ENCODE data around the gene PITRM1. TPM values are rescaled to one million over a fixed set of nuclear protein-coding genes. Genes with fewer than 3 reads are reported as not detected.

Gene PITRM1
- total RNA-seq, 1 donor from 2014 or later = 47.6 TPM

- peaks cover 24% of the 10 kb centered on the region for H3K36me3 Mint-ChIP-seq (ENCODE audit: insufficient read depth)
- no peaks in the 10 kb centered on the region for H3K27me3 Mint-ChIP-seq
- no peak overlapping the region for H3K4me3 Mint-ChIP-seq (ENCODE audit: low read depth)
- H3K27ac Mint-ChIP-seq = peak overlapping the region; percentile 13
- no peaks in the 10 kb centered on the region for H3K9me3 Mint-ChIP-seq (ENCODE audit: low read depth)
- DNase-seq (ENCODE audit: low spot score, unreplicated experiment) = no peak
- TF ChIP-seq CTCF (IDR thresholded peaks at IDR 0.05; ENCODE audit: unreplicated experiment) = no peak
- H3K4me1 Mint-ChIP-seq (ENCODE audit: low read depth) = peaks cover 3% of the 10 kb centered on the region
These were observed 37.6 kb downstream of the PITRM1 start for GRCh38 chr10:3135006-3135405.

- Mint-ChIP-seq H3K4me3 (ENCODE audit: low read depth) (no peak overlapping the region), H3K27me3 (no peaks in the 10 kb centered on the region), H3K36me3 (ENCODE audit: insufficient read depth) (peaks cover 29% of the 10 kb centered on the region), H3K9me3 (ENCODE audit: low read depth) (no peaks in the 10 kb centered on the region), H3K4me1 (ENCODE audit: low read depth) (peaks cover 3% of the 10 kb centered on the region), H3K27ac (no peak overlapping the region)
- no peak for TF ChIP-seq CTCF (IDR thresholded peaks at IDR 0.05; ENCODE audit: unreplicated experiment)
- DNase-seq (ENCODE audit: low spot score, unreplicated experiment) = no peak
These were observed 38.6 kb downstream of the PITRM1 start for GRCh38 chr10:3133948-3134347.

GRCh38 chr10:3132036-3133025 is 40.3 kb downstream of the PITRM1 start:
- Mint-ChIP-seq H3K27me3 (no peaks in the 10 kb centered on the region), H3K4me1 (ENCODE audit: low read depth) (peaks cover 3% of the 10 kb centered on the region), H3K27ac (no peak overlapping the region), H3K9me3 (ENCODE audit: low read depth) (no peaks in the 10 kb centered on the region), H3K36me3 (ENCODE audit: insufficient read depth) (peaks cover 24% of the 10 kb centered on the region), H3K4me3 (ENCODE audit: low read depth) (no peak overlapping the region)
- no peak for DNase-seq (ENCODE audit: low spot score, unreplicated experiment)
- no peak for TF ChIP-seq CTCF (IDR thresholded peaks at IDR 0.05; ENCODE audit: unreplicated experiment)

GRCh38 chr10:3131098-3131497 is 41.5 kb downstream of the PITRM1 start:
- Mint-ChIP-seq H3K36me3 (ENCODE audit: insufficient read depth) (peaks cover 20% of the 10 kb centered on the region), H3K4me1 (ENCODE audit: low read depth) (peaks cover 12% of the 10 kb centered on the region), H3K4me3 (ENCODE audit: low read depth) (no peak overlapping the region), H3K9me3 (ENCODE audit: low read depth) (no peaks in the 10 kb centered on the region), H3K27ac (peak overlapping the region; percentile 86), H3K27me3 (no peaks in the 10 kb centered on the region)
- no peak for DNase-seq (ENCODE audit: low spot score, unreplicated experiment)
- TF ChIP-seq CTCF (IDR thresholded peaks at IDR 0.05; ENCODE audit: unreplicated experiment) = no peak

GRCh38 chr10:3129581-3130340 is 42.8 kb downstream of the PITRM1 start:
- no peak for DNase-seq (ENCODE audit: low spot score, unreplicated experiment)
- no peak for TF ChIP-seq CTCF (IDR thresholded peaks at IDR 0.05; ENCODE audit: unreplicated experiment)
- H3K36me3 Mint-ChIP-seq (ENCODE audit: insufficient read depth) = peaks cover 15% of the 10 kb centered on the region

More at GRCh38 chr10:3129581-3130340, 42.8 kb downstream of the PITRM1 start:
- Mint-ChIP-seq H3K4me1 (ENCODE audit: low read depth) (peaks cover 12% of the 10 kb centered on the region), H3K27ac (no peak overlapping the region), H3K9me3 (ENCODE audit: low read depth) (no peaks in the 10 kb centered on the region), H3K4me3 (ENCODE audit: low read depth) (no peak overlapping the region), H3K27me3 (no peaks in the 10 kb centered on the region)
